ENCODE measurements around the gene ITGA1. TPM values are rescaled to one million over a fixed set of nuclear protein-coding genes. Genes with fewer than 3 reads are reported as not detected.

ITGA1 gene
- total RNA-seq, 2 experiments from 2014 or later: not detected

GRCh38 chr5:52880541-52880940 is 92.8 kb downstream of the ITGA1 start:
- intact Hi-C loops (cut with micrococcal nuclease; ENCODE audit: unreplicated experiment): no loop called here
- no peak for DNase-seq (ENCODE audit: low spot score)
- Histone ChIP-seq H4K20me1 (ENCODE audit: insufficient read depth, low read length) (no peaks in the 10 kb centered on the region), H3K9me2 (ENCODE audit: insufficient read depth, low read length) (0 out of 2 replicates have a peak, but pooled peaks cover 4% of the 10 kb centered on the region), H3K36me3 (ENCODE audit: insufficient read depth, low read length) (no peaks in the 10 kb centered on the region), H3K4me1 (ENCODE audit: insufficient read depth, low read length, poor library complexity, severe bottlenecking) (no peaks in the 10 kb centered on the region), H3K27ac (ENCODE audit: low read depth, low read length, poor library complexity, severe bottlenecking) (no peak overlapping the region), H3K9me3 (ENCODE audit: low read length) (no peaks in the 10 kb centered on the region), H3K4me2 (ENCODE audit: low read length) (no peak overlapping the region), H3K79me2 (ENCODE audit: insufficient read depth, low read depth, low read length) (no peaks in the 10 kb centered on the region), H2AFZ (ENCODE audit: low read length) (no peak overlapping the region), H3K4me3 (ENCODE audit: low read depth, low read length, poor library complexity, severe bottlenecking) (no peak overlapping the region)
- POLR2A ChIA-PET: no interaction called here
- BruUV-seq (replicated peaks): no TSS peak
- no peak for TF ChIP-seq EZH2phosphoT487 (IDR thresholded peaks at IDR 0.05; ENCODE audit: borderline replicate concordance, low read depth, low read length)
- TF ChIP-seq, protein P1, sequence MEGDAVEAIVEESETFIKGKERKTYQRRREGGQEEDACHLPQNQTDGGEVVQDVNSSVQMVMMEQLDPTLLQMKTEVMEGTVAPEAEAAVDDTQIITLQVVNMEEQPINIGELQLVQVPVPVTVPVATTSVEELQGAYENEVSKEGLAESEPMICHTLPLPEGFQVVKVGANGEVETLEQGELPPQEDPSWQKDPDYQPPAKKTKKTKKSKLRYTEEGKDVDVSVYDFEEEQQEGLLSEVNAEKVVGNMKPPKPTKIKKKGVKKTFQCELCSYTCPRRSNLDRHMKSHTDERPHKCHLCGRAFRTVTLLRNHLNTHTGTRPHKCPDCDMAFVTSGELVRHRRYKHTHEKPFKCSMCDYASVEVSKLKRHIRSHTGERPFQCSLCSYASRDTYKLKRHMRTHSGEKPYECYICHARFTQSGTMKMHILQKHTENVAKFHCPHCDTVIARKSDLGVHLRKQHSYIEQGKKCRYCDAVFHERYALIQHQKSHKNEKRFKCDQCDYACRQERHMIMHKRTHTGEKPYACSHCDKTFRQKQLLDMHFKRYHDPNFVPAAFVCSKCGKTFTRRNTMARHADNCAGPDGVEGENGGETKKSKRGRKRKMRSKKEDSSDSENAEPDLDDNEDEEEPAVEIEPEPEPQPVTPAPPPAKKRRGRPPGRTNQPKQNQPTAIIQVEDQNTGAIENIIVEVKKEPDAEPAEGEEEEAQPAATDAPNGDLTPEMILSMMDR (conservative IDR thresholded peaks at IDR 0.05; ENCODE audit: low read length): no peak
- CTCF ChIA-PET (ENCODE audit: unreplicated experiment): no interaction called here

DNA sequence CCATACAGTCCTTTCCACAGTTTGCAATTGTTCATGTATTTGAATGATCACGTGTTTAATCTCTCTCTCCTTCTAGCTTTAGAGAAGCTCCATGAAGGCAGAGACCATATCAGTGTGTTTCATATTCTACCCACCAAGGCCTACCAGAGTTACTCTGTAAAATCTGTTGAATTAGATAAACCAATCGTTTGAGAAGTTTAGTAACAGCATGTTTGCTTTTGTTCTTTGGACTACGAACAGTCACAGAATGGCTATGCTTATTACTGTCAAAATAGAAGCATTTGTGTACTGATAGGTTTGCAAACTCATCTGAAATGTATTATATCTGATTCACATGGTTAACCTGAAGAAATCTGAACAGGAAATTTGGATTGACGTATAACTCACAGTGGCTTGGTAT is 93.8 kb downstream of the ITGA1 start:
- DNase-seq (ENCODE audit: low spot score): no peak
- Histone ChIP-seq H3K9me3 (ENCODE audit: low read length) (no peaks in the 10 kb centered on the region), H3K4me1 (ENCODE audit: insufficient read depth, low read length, poor library complexity, severe bottlenecking) (no peaks in the 10 kb centered on the region), H3K27ac (ENCODE audit: low read depth, low read length, poor library complexity, severe bottlenecking) (no peak overlapping the region), H3K9me2 (ENCODE audit: insufficient read depth, low read length) (0 out of 2 replicates have a peak, but pooled peaks cover 4% of the 10 kb centered on the region), H3K4me3 (ENCODE audit: low read depth, low read length, poor library complexity, severe bottlenecking) (no peak overlapping the region), H2AFZ (ENCODE audit: low read length) (no peak overlapping the region), H4K20me1 (ENCODE audit: insufficient read depth, low read length) (no peaks in the 10 kb centered on the region), H3K36me3 (ENCODE audit: insufficient read depth, low read length) (no peaks in the 10 kb centered on the region), H3K79me2 (ENCODE audit: insufficient read depth, low read depth, low read length) (no peaks in the 10 kb centered on the region), H3K4me2 (ENCODE audit: low read length) (no peak overlapping the region)
- TF ChIP-seq, protein P1 (conservative IDR thresholded peaks at IDR 0.05; ENCODE audit: low read length): no peak
- no peak for TF ChIP-seq EZH2phosphoT487 (IDR thresholded peaks at IDR 0.05; ENCODE audit: borderline replicate concordance, low read depth, low read length)
- no TSS peak for BruUV-seq (replicated peaks)
- CTCF ChIA-PET (ENCODE audit: unreplicated experiment): no interaction called here
- intact Hi-C loops (cut with micrococcal nuclease; ENCODE audit: unreplicated experiment): no loop called here
- POLR2A ChIA-PET: no interaction called here

GRCh38 chr5:52883110-52883509 is 95.4 kb downstream of the ITGA1 start:
- Histone ChIP-seq H3K9me2 (ENCODE audit: insufficient read depth, low read length) (0 out of 2 replicates have a peak, but pooled peaks cover 4% of the 10 kb centered on the region), H3K36me3 (ENCODE audit: insufficient read depth, low read length) (no peaks in the 10 kb centered on the region), H2AFZ (ENCODE audit: low read length) (no peak overlapping the region), H3K27ac (ENCODE audit: low read depth, low read length, poor library complexity, severe bottlenecking) (no peak overlapping the region), H3K4me3 (ENCODE audit: low read depth, low read length, poor library complexity, severe bottlenecking) (no peak overlapping the region), H3K4me2 (ENCODE audit: low read length) (no peak overlapping the region), H3K4me1 (ENCODE audit: insufficient read depth, low read length, poor library complexity, severe bottlenecking) (no peaks in the 10 kb centered on the region), H3K79me2 (ENCODE audit: insufficient read depth, low read depth, low read length) (no peaks in the 10 kb centered on the region), H4K20me1 (ENCODE audit: insufficient read depth, low read length) (no peaks in the 10 kb centered on the region), H3K9me3 (ENCODE audit: low read length) (no peaks in the 10 kb centered on the region)
- ChIA-PET POLR2A (no interaction called here), CTCF (ENCODE audit: unreplicated experiment) (no interaction called here)
- intact Hi-C loops (cut with micrococcal nuclease; ENCODE audit: unreplicated experiment): no loop called here
- no peak for DNase-seq (ENCODE audit: low spot score)
- TF ChIP-seq, protein P1 (conservative IDR thresholded peaks at IDR 0.05; ENCODE audit: low read length): no peak
- no peak for TF ChIP-seq EZH2phosphoT487 (IDR thresholded peaks at IDR 0.05; ENCODE audit: borderline replicate concordance, low read depth, low read length)
- no TSS peak for BruUV-seq (replicated peaks)

Measured in OCI-LY7 (cell line).